HepG2 (cell line): ENCODE measurements around the gene CNPY1. TPM values are rescaled to one million over a fixed set of nuclear protein-coding genes. Genes with fewer than 3 reads are reported as not detected.

Experiments used
- ATAC-seq: fragments of 200-7000 bp; cut with Tn5 transposase; 3 replicates; pipeline ENCODE4 v1.9.1; 2020; ENCODE audit warnings: mild to moderate bottlenecking, moderate library complexity
- BruUV-seq: library from RNA; stranded (reverse); fragments of 400-500 nt; replicated peaks from 2 replicates; lab custom pipeline; 2021; lab: Mats Ljungman, UMichigan
- CTCF ChIA-PET: fragments of 300-600 bp; formaldehyde crosslinking; extraction: SDS; loops from one replicate; lab custom pipeline; 2021; ENCODE audit warnings: low total read pairs, inconsistent platforms, low intra/inter-chr PET ratio; lab: Yijun Ruan, JAX
- POLR2A ChIA-PET: fragments of 350-600 bp; sonication (Branson Sonifier 250); formaldehyde crosslinking; loops from one replicate; lab custom pipeline; 2020; ENCODE audit warnings: antibody characterized with exemption, inconsistent platforms; lab: Yijun Ruan, JAX
- DNase-seq: peaks from one replicate; pipeline ENCODE4 v3.0.0-alpha.2; 2015; ENCODE audit warnings: low spot score
- FAIRE-seq: peaks from 3 replicates; lab custom pipeline; 2011; peaks lifted over from hg19 to GRCh38; lab: Jason Lieb, UNC
- H2AFZ ChIP-seq: one replicate; pipeline ENCODE4 v1.6.1; 2011; ENCODE audit warnings: low read length, inconsistent platforms
- H3K27ac ChIP-seq: fragments of 300-600 bp; 3 replicates; pipeline ENCODE4 v1.8.0; 2011; ENCODE audit warnings: mixed run types, mild to moderate bottlenecking, mixed read lengths, low read length, inconsistent platforms; ENCODE audit not compliant: insufficient read depth; ENCODE audit errors: extremely low read length
- H3K27me3 ChIP-seq, 2 experiments: fragments of 200-600 bp in 1 of 2; 2 replicates in 1 of 2; 3 replicates in 1 of 2; pipeline versions ENCODE4 v1.6.0 to v1.8.0; 2011; ENCODE audit warnings: low read length in 2 of 2, mild to moderate bottlenecking in 2 of 2, moderate library complexity in 2 of 2, inconsistent platforms in 1 of 2; ENCODE audit not compliant: insufficient read depth in 2 of 2, control insufficient read depth in 1 of 2
- H3K36me3 ChIP-seq, 2 experiments: fragments of 200-600 bp in 1 of 2; replicated peaks in 1 of 2; 2 replicates in 1 of 2; 3 replicates in 1 of 2; pipeline versions ENCODE4 v1.5.1 to v1.8.0; 2011; ENCODE audit warnings: low read length in 2 of 2, inconsistent platforms in 1 of 2; ENCODE audit not compliant: insufficient read depth in 2 of 2, control insufficient read depth in 1 of 2
- H3K4me1 ChIP-seq: 2 replicates; pipeline ENCODE4 v1.5.1; 2012; ENCODE audit warnings: low read length, inconsistent platforms; ENCODE audit not compliant: insufficient read depth
- H3K4me2 ChIP-seq: 2 replicates; pipeline ENCODE4 v1.6.0; 2011; ENCODE audit warnings: low read depth, low read length, inconsistent platforms
- H3K4me3 ChIP-seq, 3 experiments: fragments of 200-600 bp in 1 of 3; sonication (generic), shearing (Covaris generic) in 1 of 3; replicated peaks in 1 of 3; 2 replicates each; pipeline ENCODE4 v1.5.1; 2011 to 2016; ENCODE audit warnings: low read length in 3 of 3, inconsistent platforms in 2 of 3, low read depth in 2 of 3, mild to moderate bottlenecking in 2 of 3, control low read depth in 1 of 3, mixed read lengths in 1 of 3; ENCODE audit not compliant: insufficient read depth in 1 of 3
- H3K79me2 ChIP-seq: one replicate; pipeline ENCODE4 v1.6.1; 2011; ENCODE audit warnings: low read length, inconsistent platforms; ENCODE audit not compliant: insufficient read depth
- H3K9ac ChIP-seq: 2 replicates; pipeline ENCODE4 v1.6.0; 2011; ENCODE audit warnings: mild to moderate bottlenecking, low read depth, low read length, inconsistent platforms; ENCODE audit not compliant: insufficient read depth
- H3K9me3 ChIP-seq: 2 replicates; pipeline ENCODE4 v1.5.1; 2012; ENCODE audit warnings: mild to moderate bottlenecking, low read length
- H4K20me1 ChIP-seq: 2 replicates; pipeline ENCODE4 v1.6.0; 2011; ENCODE audit warnings: inconsistent platforms, mild to moderate bottlenecking, low read length, moderate library complexity; ENCODE audit not compliant: insufficient read depth
- ISL2 ChIP-seq: sonication (generic); formaldehyde crosslinking; IDR thresholded peaks from 2 replicates; pipeline ENCODE4 v1.5.0; 2020; ENCODE audit warnings: missing genetic modification reagents
- PAX8 ChIP-seq: sonication (generic); formaldehyde crosslinking; IDR thresholded peaks from 2 replicates; pipeline ENCODE4 v1.8.0; 2022; ENCODE audit warnings: mild to moderate bottlenecking, missing genetic modification reagents, borderline replicate concordance
- PHF5A ChIP-seq: IDR thresholded peaks from one replicate; pipeline ENCODE4 v1.6.1; 2018; ENCODE audit warnings: low read depth, missing genetic modification reagents; ENCODE audit not compliant: unreplicated experiment
- PREB ChIP-seq: sonication (generic); formaldehyde crosslinking; IDR thresholded peaks from 2 replicates; pipeline ENCODE4 v1.4.0; 2020; ENCODE audit warnings: missing genetic modification reagents
- RBAK ChIP-seq: sonication (generic); formaldehyde crosslinking; IDR thresholded peaks from 2 replicates; pipeline ENCODE4 v1.5.1; 2020; ENCODE audit warnings: mild to moderate bottlenecking, missing genetic modification reagents
- WGBS: methylation state at CpG from one replicate; pipeline ENCODE4 v1.1.6; 2017; ENCODE audit warnings: low lambda C conversion rate; 5-methylcytosine and 5-hydroxymethylcytosine counted together
- in situ Hi-C: cut with HindIII; loops from 2 replicates; pipeline ENCODE4 v1.10.0; 2017; ENCODE audit warnings: low pct_unique_long_range_greater_than_20kb; ENCODE audit not compliant: extremely low pct_ligation_motif_present
- intact Hi-C: fragments of 100-400 bp; cut with micrococcal nuclease; formaldehyde crosslinking; loops from one replicate; pipeline ENCODE4 v1.10.0; 2022; ENCODE audit not compliant: unreplicated experiment
- polyA plus RNA-seq, 8 experiments: library from polyadenylated mRNA; depleted of rRNA in 3 of 8; stranded (reverse) in 7 of 8; unstranded in 1 of 8; fragments of >200 nt; fragmentation: Illumina TruSeq in 4 of 8; extraction: Trizol in 4 of 8; gene quantifications; 2 replicates each; pipeline versions ENCODE4 v1.2.1 to v1.2.3, GENCODE V29; 2011 to 2016; ENCODE audit warnings: low read depth in 4 of 8, missing spikeins in 1 of 8, mixed read lengths in 1 of 8; ENCODE audit not compliant: insufficient read depth in 1 of 8
- total RNA-seq, 5 experiments: library from RNA; depleted of rRNA; stranded (reverse); fragments of >200 nt; fragmentation: Illumina TruSeq; extraction: Trizol; gene quantifications; 2 replicates each; pipeline ENCODE4 v1.2.3, GENCODE V29; 2016; ENCODE audit warnings: low read depth in 1 of 5
- TF ChIP-seq, protein P1 (sequence below): sonication (generic); formaldehyde crosslinking; IDR thresholded peaks from 2 replicates; pipeline ENCODE4 v1.4.0; 2020; ENCODE audit warnings: low read depth, mild to moderate bottlenecking, missing genetic modification reagents
- TF ChIP-seq, protein P2 (sequence below): sonication (generic); formaldehyde crosslinking; IDR thresholded peaks from 2 replicates; pipeline ENCODE4 v1.5.1; 2020; ENCODE audit warnings: mild to moderate bottlenecking, missing genetic modification reagents, borderline replicate concordance
- TF ChIP-seq, protein P3 (sequence below): sonication (generic); formaldehyde crosslinking; IDR thresholded peaks from 2 replicates; pipeline ENCODE4 v1.8.1; 2023; ENCODE audit warnings: mild to moderate bottlenecking, moderate library complexity, missing genetic modification reagents

The CNPY1 gene
- total and polyA plus RNA-seq, 2 of the 13 experiments (the other 11 are each of a cell fraction or from before 2014, with no cell fraction given): not detected

DNA sequence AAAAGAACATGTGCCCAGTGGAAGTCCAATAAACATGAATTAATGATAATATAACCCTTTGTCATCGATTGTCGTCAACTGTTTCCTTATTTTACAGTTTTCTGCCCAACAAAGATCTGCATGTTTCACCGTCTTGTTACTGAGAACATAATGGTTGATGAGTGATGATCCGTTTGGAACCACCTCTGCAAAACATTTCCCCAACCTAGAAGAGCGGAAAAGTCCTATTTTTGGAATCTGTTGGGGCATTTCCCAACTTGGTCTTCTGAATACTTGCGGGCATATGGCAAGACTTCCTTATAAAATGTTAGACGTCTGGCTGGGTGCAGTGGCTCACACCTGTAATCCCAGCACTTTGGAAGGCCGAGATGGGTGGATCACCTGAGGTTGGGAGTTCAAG is 32.1 kb downstream of the CNPY1 start:
- no TSS peak for BruUV-seq
- no peak for FAIRE-seq
- Histone ChIP-seq H3K9ac (no peak overlapping the region), H3K27ac (no peak overlapping the region), H2AFZ (no peak overlapping the region), H3K4me3 (no peak overlapping the region), H3K36me3 (no peaks in the 10 kb centered on the region), H3K27me3 (peaks cover 4 to 91% of the 10 kb centered on the region in 2 experiments; a peak in 4 of 5 replicates), H3K4me1 (0 out of 2 replicates have a peak, but pooled peaks cover 9% of the 10 kb centered on the region), H3K4me2 (no peak overlapping the region), H3K79me2 (no peaks in the 10 kb centered on the region), H4K20me1 (no peaks in the 10 kb centered on the region; the same call in 1 of the 2 replicates), H3K9me3 (no peaks in the 10 kb centered on the region)
- intact Hi-C loops (no loop called here), in situ Hi-C loops (no loop called here)
- 43% methylated on average over 8 of the region's 8 CpGs for WGBS
- no peak for TF ChIP-seq PREB
- TF ChIP-seq, protein P1, sequence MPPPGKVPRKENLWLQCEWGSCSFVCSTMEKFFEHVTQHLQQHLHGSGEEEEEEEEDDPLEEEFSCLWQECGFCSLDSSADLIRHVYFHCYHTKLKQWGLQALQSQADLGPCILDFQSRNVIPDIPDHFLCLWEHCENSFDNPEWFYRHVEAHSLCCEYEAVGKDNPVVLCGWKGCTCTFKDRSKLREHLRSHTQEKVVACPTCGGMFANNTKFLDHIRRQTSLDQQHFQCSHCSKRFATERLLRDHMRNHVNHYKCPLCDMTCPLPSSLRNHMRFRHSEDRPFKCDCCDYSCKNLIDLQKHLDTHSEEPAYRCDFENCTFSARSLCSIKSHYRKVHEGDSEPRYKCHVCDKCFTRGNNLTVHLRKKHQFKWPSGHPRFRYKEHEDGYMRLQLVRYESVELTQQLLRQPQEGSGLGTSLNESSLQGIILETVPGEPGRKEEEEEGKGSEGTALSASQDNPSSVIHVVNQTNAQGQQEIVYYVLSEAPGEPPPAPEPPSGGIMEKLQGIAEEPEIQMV (CRISPR knock-in tag): no peak
- TF ChIP-seq PAX8: no peak
- TF ChIP-seq, protein P2, sequence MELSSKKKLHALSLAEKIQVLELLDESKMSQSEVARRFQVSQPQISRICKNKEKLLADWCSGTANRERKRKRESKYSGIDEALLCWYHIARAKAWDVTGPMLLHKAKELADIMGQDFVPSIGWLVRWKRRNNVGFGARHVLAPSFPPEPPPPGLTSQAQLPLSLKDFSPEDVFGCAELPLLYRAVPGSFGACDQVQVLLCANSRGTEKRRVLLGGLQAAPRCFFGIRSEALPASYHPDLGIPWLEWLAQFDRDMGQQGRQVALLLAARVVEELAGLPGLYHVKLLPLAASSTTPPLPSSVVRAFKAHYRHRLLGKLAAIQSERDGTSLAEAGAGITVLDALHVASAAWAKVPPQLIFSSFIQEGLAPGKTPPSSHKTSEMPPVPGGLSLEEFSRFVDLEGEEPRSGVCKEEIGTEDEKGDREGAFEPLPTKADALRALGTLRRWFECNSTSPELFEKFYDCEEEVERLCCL (CRISPR knock-in tag): no peak
- TF ChIP-seq ISL2 (CRISPR knock-in tag): no peak
- no peak for TF ChIP-seq RBAK
- no peak for TF ChIP-seq PHF5A (CRISPR knock-in tag)
- TF ChIP-seq, protein P3, sequence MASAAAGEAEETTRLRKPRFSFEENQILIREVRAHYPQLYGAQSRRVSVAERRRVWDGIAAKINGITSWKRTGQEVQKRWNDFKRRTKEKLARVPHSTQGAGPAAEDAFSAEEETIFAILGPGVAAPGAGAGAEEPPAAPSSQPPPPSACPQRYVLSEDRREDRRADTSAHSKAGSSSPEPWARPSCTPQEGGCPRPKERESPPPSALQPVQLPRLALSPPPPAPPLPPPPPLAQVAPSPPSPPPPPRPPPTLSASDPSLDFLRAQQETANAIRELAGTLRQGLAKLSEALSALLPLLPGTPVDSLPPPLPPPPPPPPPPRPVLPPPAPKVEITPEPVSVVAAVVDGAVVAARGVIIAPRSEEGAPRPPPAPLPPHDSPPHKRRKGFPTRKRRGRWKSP (CRISPR knock-in tag): no peak
- DNase-seq: no peak
- ATAC-seq: no peak
- ChIA-PET POLR2A (no interaction called here), CTCF (no interaction called here)
